ENCODE measurements around the gene DLX5. TPM values are rescaled to one million over a fixed set of nuclear protein-coding genes. Genes with fewer than 3 reads are reported as not detected.

DLX5 gene
- total and polyA plus RNA-seq, 2 donors (not counting 1 experiment from before 2014, with no cell fraction given) = 0.06 to 0.17 TPM

DNA sequence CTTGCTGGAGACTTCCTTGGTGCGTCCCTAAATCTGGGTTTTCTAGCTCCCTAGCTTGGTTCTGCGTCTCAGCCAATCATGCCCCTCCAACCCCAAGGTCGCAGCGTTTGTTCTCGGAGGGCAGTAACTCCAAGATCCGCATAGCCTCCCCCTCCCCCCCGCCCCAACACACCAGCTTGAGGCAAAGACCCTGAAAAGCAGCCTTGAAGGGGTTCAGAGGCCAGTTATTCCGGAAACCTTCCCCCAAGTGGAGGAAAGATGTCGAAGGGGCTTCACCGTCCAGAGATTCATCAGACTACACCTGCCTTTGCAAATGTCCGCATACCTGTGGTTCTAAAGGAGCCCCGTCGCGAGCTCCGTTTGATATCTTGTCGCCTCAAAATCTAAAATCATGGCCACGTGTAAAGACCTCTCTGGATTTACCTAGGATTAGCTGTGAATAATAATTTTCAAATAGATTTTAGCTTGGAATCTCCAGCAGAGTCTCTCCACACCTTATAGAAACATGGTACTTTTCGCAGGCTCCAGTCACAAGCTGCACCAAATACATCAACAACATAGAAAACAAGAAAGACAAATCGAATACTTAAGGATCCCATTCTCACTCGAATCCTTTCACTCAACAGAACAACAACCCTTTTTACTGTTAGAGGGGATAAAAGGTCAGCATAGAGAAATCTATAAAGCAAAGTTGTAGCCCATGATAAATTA, 11.3 kb downstream of the DLX5 start:
- Histone ChIP-seq H3K79me2 (ENCODE audit: control insufficient read depth, insufficient read depth, low read length) (no peaks in the 10 kb centered on the region), H3K4me2 (ENCODE audit: extremely low read depth, insufficient read depth, low read length) (no peak overlapping the region), H3K9ac (ENCODE audit: insufficient read depth, low read length) (no peak overlapping the region), H2AFZ (ENCODE audit: low read length) (no peak overlapping the region), H3K9me3 (ENCODE audit: control insufficient read depth, insufficient read depth, low read depth, low read length) (no peaks in the 10 kb centered on the region), H3K4me3 (replicated peaks in 1 of 4; ENCODE audit: control extremely low read depth in 1 of 4, insufficient read depth in 1 of 4, low read depth in 3 of 4, low read length in 4 of 4) (no peak overlapping the region), H3K4me1 (ENCODE audit: control insufficient read depth, extremely low read depth, insufficient read depth, low read length) (no peaks in the 10 kb centered on the region), H3K27me3 (ENCODE audit: control insufficient read depth, insufficient read depth, low read length) (peaks cover 57% of the 10 kb centered on the region), H3K36me3 (ENCODE audit: control insufficient read depth, insufficient read depth, low read length) (no peaks in the 10 kb centered on the region), H3K27ac (ENCODE audit: insufficient read depth, low read length) (no peak overlapping the region), H4K20me1 (ENCODE audit: control insufficient read depth, extremely low read depth, insufficient read depth, low read length) (no peaks in the 10 kb centered on the region)
- no peak for TF ChIP-seq EZH2 (IDR thresholded peaks at IDR 0.05; ENCODE audit: low read length, missing control alignments)
- TF ChIP-seq, protein P1, sequence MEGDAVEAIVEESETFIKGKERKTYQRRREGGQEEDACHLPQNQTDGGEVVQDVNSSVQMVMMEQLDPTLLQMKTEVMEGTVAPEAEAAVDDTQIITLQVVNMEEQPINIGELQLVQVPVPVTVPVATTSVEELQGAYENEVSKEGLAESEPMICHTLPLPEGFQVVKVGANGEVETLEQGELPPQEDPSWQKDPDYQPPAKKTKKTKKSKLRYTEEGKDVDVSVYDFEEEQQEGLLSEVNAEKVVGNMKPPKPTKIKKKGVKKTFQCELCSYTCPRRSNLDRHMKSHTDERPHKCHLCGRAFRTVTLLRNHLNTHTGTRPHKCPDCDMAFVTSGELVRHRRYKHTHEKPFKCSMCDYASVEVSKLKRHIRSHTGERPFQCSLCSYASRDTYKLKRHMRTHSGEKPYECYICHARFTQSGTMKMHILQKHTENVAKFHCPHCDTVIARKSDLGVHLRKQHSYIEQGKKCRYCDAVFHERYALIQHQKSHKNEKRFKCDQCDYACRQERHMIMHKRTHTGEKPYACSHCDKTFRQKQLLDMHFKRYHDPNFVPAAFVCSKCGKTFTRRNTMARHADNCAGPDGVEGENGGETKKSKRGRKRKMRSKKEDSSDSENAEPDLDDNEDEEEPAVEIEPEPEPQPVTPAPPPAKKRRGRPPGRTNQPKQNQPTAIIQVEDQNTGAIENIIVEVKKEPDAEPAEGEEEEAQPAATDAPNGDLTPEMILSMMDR (conservative IDR thresholded peaks at IDR 0.05 in 1 of 2, IDR thresholded peaks at IDR 0.05 in 1 of 2; ENCODE audit: low read depth in 1 of 2, low read length in 2 of 2) = no peak
- DNase-seq (ENCODE audit: low read depth in 2 of 2) = no peak

DNA sequence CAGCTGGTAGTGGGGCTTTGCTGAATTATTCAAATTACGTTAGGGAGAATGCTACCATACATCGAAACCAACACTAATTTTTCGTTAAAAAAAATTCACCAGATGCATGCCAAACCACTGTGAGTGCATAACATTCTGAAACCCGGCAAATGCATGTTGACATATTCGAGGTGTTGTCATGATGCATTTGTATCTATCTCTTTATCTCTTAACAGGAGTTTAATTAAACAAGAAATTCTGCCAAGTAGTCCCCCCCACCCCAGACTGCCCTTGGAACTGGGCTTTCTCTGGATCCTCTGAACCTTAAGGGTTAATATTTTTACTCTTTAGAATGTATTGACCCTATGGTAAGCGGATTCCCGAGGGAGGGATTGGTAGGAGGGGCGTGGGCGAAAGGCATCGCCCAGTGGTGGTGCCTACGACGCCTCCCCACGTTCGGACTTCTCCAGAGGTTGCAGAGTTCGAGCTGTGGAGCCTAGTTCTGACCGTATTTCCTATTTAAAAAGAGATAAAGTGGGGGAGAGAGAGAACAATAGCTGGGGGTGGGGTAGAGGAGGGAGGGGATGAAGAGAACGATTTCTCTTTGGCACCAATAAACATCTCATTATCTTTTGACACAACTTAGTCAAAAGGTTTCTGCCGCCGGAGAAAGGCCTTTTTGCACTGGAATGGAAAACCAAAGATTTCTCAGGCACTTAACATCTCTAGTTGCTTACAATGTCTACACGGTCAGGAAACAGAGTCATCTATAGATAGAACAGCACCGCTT, 12.1 kb downstream of the DLX5 start:
- Histone ChIP-seq H2AFZ (ENCODE audit: low read length) (no peak overlapping the region), H3K27me3 (ENCODE audit: control insufficient read depth, insufficient read depth, low read length) (peaks cover 55% of the 10 kb centered on the region)

More for the DNA sequence above, 12.1 kb downstream of the DLX5 start:
- H3K4me1 ChIP-seq (ENCODE audit: control insufficient read depth, extremely low read depth, insufficient read depth, low read length) = no peaks in the 10 kb centered on the region
- DNase-seq (ENCODE audit: low read depth in 2 of 2) = no peak
- H3K9ac ChIP-seq (ENCODE audit: insufficient read depth, low read length) = no peak overlapping the region
- no peak overlapping the region for H3K4me2 ChIP-seq (ENCODE audit: extremely low read depth, insufficient read depth, low read length)
- H3K36me3 ChIP-seq (ENCODE audit: control insufficient read depth, insufficient read depth, low read length) = no peaks in the 10 kb centered on the region
- no peaks in the 10 kb centered on the region for H4K20me1 ChIP-seq (ENCODE audit: control insufficient read depth, extremely low read depth, insufficient read depth, low read length)
- H3K79me2 ChIP-seq (ENCODE audit: control insufficient read depth, insufficient read depth, low read length) = no peaks in the 10 kb centered on the region
- no peak overlapping the region for H3K4me3 ChIP-seq (replicated peaks in 1 of 4; ENCODE audit: control extremely low read depth in 1 of 4, insufficient read depth in 1 of 4, low read depth in 3 of 4, low read length in 4 of 4)
- no peak for TF ChIP-seq EZH2 (IDR thresholded peaks at IDR 0.05; ENCODE audit: low read length, missing control alignments)
- TF ChIP-seq, protein P1 (conservative IDR thresholded peaks at IDR 0.05 in 1 of 2, IDR thresholded peaks at IDR 0.05 in 1 of 2; ENCODE audit: low read depth in 1 of 2, low read length in 2 of 2) = no peak
- H3K9me3 ChIP-seq (ENCODE audit: control insufficient read depth, insufficient read depth, low read depth, low read length) = no peaks in the 10 kb centered on the region
- no peak overlapping the region for H3K27ac ChIP-seq (ENCODE audit: insufficient read depth, low read length)
